ENCODE measurements around the gene SUGCT. TPM values are rescaled to one million over a fixed set of nuclear protein-coding genes. Genes with fewer than 3 reads are reported as not detected.

SUGCT gene
- total and polyA plus RNA-seq, 10 donors: 1.4 to 13.6 (median 2.5) TPM

DNA sequence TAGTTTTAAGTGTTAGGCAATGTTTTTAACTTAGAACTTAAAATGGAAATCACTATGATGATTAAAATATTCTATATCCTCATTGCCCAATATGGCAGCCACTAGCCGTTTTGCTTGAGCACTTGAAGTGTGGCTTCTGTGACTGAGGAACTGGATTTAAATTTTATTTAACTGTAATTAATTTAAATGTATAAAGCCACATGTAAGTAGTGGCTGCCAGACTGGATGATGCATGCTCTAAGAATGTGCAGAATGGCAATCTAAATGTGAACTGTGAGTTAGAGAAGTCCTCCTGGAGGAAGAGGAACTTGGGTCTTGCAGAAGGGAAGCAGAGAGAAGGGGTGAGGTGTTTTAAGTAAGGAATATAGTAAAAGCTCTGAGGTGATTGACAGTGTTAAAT lies 451.4 kb downstream of the SUGCT start:
- TF ChIP-seq POLR2A (IDR thresholded peaks at IDR 0.05) (no peak), POLR2AphosphoS5 (IDR thresholded peaks at IDR 0.05) (no peak)
- TF ChIP-seq, protein P1, sequence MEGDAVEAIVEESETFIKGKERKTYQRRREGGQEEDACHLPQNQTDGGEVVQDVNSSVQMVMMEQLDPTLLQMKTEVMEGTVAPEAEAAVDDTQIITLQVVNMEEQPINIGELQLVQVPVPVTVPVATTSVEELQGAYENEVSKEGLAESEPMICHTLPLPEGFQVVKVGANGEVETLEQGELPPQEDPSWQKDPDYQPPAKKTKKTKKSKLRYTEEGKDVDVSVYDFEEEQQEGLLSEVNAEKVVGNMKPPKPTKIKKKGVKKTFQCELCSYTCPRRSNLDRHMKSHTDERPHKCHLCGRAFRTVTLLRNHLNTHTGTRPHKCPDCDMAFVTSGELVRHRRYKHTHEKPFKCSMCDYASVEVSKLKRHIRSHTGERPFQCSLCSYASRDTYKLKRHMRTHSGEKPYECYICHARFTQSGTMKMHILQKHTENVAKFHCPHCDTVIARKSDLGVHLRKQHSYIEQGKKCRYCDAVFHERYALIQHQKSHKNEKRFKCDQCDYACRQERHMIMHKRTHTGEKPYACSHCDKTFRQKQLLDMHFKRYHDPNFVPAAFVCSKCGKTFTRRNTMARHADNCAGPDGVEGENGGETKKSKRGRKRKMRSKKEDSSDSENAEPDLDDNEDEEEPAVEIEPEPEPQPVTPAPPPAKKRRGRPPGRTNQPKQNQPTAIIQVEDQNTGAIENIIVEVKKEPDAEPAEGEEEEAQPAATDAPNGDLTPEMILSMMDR (IDR thresholded peaks at IDR 0.05 in 8 of 11, conservative IDR thresholded peaks at IDR 0.05 in 3 of 11): no peak
- no peak overlapping the region for H3K27ac ChIP-seq
- H3K4me3 ChIP-seq: no peak overlapping the region
- H3K9me3 ChIP-seq: peaks cover 0 to 13% (median 0%) of the 10 kb centered on the region in 8 donors
- 48 to 75% (median 67%) methylated on average over 1 of the region's 1 CpG for WGBS, 5 donors
- DNase-seq: no peak
- no peaks in the 10 kb centered on the region for H3K4me1 ChIP-seq
- intact Hi-C loops (cut with DNase I; ENCODE audit: low total_unique reads): no loop called here
- H3K27me3 ChIP-seq (replicated peaks in 1 of 7): no peaks in the 10 kb centered on the region
- H3K36me3 ChIP-seq: no peaks in the 10 kb centered on the region

DNA sequence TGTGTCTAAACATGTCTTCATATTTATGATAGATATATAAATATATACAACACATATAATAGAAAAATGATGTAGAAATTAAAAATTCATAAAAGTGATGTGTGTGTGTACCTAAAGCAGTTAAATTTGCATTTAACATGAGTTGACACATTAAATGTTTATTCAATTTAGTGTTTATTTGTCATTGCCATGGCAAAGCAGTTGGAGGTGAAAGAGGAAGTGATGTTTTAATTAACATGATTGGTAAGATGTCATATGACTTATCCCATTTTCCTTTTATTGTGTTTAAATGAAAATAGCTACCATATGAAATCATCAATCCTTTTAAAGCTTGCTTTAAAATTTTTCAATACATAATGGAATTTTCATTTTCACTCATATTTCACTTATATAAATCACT lies 452.6 kb downstream of the SUGCT start:
- intact Hi-C loops (cut with DNase I; ENCODE audit: low total_unique reads): no loop called here
- Histone ChIP-seq H3K36me3 (no peaks in the 10 kb centered on the region), H3K9me3 (peaks cover 0 to 13% (median 0%) of the 10 kb centered on the region in 8 donors), H3K4me1 (no peaks in the 10 kb centered on the region), H3K4me3 (no peak overlapping the region), H3K27me3 (replicated peaks in 1 of 7) (no peaks in the 10 kb centered on the region), H3K27ac (no peak overlapping the region)
- DNase-seq: no peak
- TF ChIP-seq POLR2AphosphoS5 (IDR thresholded peaks at IDR 0.05) (no peak), POLR2A (IDR thresholded peaks at IDR 0.05) (no peak)
- TF ChIP-seq, protein P1 (IDR thresholded peaks at IDR 0.05 in 8 of 11, conservative IDR thresholded peaks at IDR 0.05 in 3 of 11): no peak

DNA sequence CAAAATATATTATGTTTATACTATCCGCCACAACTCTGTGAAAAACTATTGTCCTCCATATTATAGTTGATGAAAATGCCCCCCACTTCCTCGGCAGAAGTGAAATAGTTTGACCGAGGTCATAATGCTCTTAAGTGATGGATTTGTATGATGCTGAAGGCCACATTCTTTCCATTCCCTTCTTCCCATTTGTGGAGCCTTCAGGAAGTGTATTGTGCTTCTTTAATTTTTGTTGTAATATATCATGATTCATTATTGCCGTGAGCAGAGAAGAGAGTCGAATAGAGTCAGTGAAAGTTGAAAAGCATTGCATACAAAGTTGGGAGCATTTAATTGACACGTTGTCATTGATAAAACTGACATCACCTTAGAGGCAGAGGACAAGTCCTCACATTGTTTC lies 460.3 kb downstream of the SUGCT start:
- no peak for DNase-seq
- peaks cover 0 to 10% (median 0%) of the 10 kb centered on the region in 6 donors for H3K4me1 ChIP-seq
- H3K9me3 ChIP-seq: peaks cover 0 to 11% (median 2%) of the 10 kb centered on the region in 8 donors
- intact Hi-C loops (cut with DNase I; ENCODE audit: low total_unique reads): no loop called here
- WGBS, 5 donors: 56 to 77% (median 74%) methylated on average over 6 of the region's 6 CpGs
- H3K4me3 ChIP-seq: no peak overlapping the region
- no peaks in the 10 kb centered on the region for H3K36me3 ChIP-seq
- H3K27me3 ChIP-seq (replicated peaks in 1 of 7): no peaks in the 10 kb centered on the region
- no peak for TF ChIP-seq POLR2A (IDR thresholded peaks at IDR 0.05)
- TF ChIP-seq, protein P1 (IDR thresholded peaks at IDR 0.05 in 8 of 11, conservative IDR thresholded peaks at IDR 0.05 in 3 of 11): no peak
- no peak overlapping the region for H3K27ac ChIP-seq

DNA sequence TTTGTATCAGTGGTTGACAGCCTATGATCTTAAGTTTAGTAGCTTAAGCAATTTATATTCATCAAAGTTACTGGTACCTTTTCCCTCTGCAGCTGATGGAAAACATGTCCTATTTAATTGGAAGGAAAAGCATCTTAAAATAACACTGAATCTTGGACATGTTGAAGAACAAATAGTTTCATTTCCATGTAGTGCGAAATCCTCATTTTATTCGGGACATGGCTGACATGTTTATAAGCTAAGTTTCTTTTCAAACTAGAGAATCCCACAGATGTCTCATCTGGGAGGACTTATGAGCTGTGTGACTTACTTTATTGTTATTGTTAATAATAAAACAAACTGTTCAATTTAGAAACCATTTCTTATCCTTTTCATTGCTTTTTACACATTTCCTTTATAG lies 461.0 kb downstream of the SUGCT start:
- Histone ChIP-seq H3K27ac (no peak overlapping the region), H3K4me1 (peaks cover 0 to 10% (median 0%) of the 10 kb centered on the region in 6 donors), H3K27me3 (replicated peaks in 1 of 7) (no peaks in the 10 kb centered on the region), H3K36me3 (no peaks in the 10 kb centered on the region), H3K9me3 (peaks cover 0 to 4% (median 0%) of the 10 kb centered on the region in 8 donors), H3K4me3 (no peak overlapping the region)
- no peak for DNase-seq
- intact Hi-C loops (cut with DNase I; ENCODE audit: low total_unique reads): no loop called here
- 83 to 96% (median 93%) methylated on average over 2 of the region's 2 CpGs for WGBS, 5 donors
- TF ChIP-seq POLR2A (IDR thresholded peaks at IDR 0.05) (no peak), POLR2AphosphoS5 (IDR thresholded peaks at IDR 0.05) (no peak)
- TF ChIP-seq, protein P1 (IDR thresholded peaks at IDR 0.05 in 8 of 11, conservative IDR thresholded peaks at IDR 0.05 in 3 of 11): no peak
